Measurements from ENCODE around the gene SYT17.
A peak's percentile ranks its signal among the peaks of the same experiment; 100 is the strongest.

Gene SYT17

GRCh38 chr16:19223235-19224170 is 55.5 kb downstream of the SYT17 start:
- peak; percentile 23 for DNase-seq

- no peak for DNase-seq
These were observed 57.6 kb downstream of the SYT17 start for GRCh38 chr16:19225651-19226050.

DNA sequence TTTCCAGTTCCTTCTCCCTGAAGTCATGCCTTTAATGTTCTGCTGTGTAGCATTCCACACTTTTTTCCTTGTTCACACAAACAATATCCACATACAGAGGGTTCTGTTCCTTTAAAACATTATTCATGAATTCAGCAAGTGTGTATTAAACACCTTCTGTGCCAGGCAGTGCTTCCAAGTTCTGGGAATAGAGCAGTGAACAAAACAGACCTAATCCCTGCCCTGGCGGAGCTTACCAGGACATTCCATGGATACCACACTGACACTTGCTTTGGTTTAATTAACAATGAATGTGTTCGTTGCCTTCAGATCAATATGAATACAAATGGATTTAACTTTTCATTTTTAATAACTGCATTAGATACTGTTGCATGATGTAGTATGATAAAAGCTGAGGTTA is 59.6 kb downstream of the SYT17 start:
- DNase-seq, result peak; percentile 30

DNA sequence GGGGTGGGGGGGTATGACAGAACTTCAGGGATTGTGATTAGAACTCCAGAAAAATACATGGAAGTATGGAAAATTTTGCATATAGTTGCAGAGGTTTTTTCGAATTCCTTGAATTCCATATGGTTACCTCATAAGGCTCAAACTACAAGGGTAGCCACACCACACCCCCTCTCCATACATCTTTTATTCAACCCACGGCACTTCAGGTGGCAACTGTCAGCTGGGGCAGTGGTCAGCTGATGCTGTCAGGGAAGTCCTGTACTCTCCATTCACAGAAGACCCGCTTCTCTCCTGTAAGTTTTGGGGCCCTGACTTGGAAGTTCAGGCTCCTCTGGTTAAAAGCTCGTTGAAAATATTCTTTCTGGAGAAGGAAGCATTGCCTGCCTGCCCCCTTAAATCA is 60.0 kb downstream of the SYT17 start:
- peak; percentile 8 for DNase-seq

DNA sequence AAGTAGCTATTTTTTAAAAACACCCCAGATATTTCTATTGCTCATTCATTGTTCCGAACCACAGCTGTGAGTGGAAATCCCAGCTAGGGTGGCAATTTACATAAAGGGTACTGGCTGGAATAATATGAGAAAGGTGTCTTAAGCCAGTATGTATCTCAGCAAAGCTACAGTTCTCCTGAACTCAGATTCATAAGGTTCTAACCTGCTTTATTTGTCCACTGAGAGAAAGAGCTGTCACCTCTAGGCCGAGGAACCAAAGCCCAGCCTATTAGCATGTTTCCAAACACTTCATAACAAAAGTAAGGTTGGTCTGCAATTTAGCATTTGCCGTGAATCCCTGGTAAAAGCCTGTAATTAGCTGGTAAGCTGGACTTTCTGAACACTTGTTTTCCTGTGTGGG is 60.5 kb downstream of the SYT17 start:
- DNase-seq, result no peak

DNA sequence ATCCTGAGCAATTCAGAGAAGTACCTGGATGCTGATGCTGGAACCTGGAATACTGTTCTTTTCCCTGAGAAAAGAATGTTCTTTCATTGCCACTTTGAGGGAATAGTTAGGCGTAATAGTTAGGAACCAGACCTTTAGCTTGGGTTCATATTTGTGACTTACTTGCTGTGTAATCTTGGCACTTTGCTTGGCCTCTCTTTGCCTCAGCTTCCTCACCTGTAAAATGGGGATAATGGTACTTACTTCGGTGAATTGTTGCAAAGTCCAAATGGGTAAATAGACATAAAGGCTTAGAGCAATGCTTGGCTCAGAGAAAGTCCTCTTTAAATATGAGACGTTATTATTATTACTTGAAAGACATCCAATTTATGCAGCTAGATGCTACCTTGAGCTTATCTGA is 62.5 kb downstream of the SYT17 start:
- DNase-seq, result no peak

GRCh38 chr16:19231881-19232280 is 63.8 kb downstream of the SYT17 start:
- no peak for DNase-seq

DNA sequence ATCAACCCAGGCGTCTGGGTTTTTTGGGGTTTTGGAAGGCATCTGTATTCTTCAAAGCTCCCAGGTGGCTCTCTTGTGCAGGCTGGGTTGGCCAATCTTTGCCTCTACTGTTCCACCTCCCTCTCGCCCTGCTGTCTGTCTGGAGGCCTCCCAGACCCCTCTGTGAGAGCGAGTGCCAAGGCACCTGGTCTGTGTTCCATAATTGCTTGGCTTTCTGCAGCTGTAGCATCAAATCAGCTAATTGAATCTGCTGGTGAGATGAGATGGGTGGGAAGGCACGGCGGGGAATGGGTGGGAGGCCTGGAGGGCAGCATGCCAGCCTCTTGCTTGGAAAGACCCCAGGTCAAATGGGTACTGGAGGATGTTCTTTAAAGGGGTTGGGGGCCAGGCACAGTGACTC is 64.9 kb downstream of the SYT17 start:
- DNase-seq, result no peak

GRCh38 chr16:19235478-19235877 is 67.4 kb downstream of the SYT17 start:
- no peak for DNase-seq

DNA sequence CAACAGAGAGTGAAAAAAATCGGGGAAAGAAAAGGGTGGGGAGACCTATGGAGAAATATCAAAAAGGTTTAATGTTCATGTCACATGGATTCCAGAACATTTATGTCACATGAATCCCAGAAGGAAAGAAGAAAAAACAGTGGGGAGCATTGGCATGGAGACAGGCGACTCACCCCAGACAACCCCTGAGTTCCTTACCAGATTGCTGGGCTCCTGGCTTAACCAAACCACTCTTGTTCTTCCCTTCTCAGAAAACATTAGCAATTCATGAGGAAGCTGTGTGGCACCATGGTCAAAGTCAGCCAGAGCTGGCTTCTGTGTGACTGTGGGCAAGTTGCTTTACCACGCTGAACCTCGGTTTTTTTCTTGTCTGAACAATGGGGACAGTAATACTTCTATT is 67.8 kb downstream of the SYT17 start:
- no peak for DNase-seq

GRCh38 chr16:19236561-19237209 is 68.6 kb downstream of the SYT17 start:
- no peak for DNase-seq

GRCh38 chr16:19238406-19238805 is 70.4 kb downstream of the SYT17 start:
- DNase-seq, result no peak

- DNase-seq, result no peak
These were observed 71.6 kb downstream of the SYT17 start for GRCh38 chr16:19239511-19240155.

DNA sequence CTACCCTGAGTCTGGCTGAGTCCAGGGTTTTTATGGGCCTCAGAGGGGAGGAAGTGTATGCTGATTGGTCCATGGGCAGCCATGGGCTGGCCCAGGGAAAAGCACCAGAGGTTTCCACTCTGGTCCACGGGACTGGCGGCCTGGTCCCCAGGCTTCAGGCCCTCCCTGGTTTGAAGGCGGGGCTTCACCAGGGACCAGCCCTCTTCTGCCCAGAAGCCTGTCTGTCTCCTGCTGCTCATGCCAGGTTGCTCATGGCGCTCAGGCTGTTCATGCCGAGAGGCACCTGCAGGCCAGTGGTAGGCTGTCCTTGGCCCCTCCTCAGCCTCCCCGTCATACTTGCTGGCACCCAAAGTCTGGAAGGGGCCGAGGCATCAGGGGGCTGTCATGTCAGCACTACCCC is 72.5 kb downstream of the SYT17 start:
- no peak for DNase-seq

DNA sequence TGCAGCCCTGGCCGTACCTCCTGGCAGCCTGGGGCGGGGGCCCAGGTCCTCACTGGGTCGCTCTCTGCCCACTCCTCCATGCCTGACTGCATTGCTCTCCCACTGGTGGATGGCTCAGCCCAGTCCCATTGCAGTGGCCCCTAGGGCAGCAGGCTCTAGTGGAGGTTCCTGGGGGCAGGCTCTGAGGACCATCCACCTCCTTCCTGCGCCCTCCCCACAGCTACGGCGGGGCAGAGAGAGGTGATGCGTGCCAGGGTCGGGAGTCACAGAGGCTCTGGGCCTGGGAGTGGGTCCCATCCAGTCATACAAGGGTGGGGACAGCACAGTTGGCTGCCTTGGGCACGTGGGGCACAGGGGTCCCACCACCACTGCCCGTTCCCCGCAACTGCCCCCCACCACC is 73.5 kb downstream of the SYT17 start:
- no peak for DNase-seq

- no peak for DNase-seq
These were observed 74.1 kb downstream of the SYT17 start for GRCh38 chr16:19242186-19242585.

DNA sequence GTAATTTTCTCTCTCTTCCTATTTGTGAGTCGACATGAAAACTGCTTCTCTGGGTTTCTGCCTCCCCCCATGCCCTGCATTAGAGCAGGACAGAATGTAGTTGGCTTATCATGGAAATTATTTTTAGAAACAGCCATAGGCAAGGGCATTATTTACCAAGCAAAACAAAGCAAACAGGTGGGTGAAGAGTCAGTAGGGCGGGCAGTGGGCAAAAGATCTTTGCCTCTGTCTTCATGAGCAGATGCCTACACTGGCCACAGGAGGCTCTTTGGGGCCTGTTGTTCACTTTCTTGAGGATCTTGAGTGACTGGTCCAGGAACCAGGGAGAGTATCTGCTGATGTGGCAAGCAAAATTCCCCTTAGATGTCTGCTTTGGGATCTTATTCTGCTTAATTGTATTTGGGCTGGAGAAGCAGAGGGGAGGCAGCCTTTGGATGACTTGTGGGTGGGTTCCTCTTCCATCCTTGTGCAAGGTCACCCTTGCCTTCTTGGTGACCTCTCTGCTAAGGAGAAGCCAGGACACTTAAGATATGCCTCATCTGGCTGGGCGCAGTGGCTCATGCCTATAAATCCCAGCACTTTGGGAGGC is 75.0 kb downstream of the SYT17 start:
- no peak for DNase-seq

DNA sequence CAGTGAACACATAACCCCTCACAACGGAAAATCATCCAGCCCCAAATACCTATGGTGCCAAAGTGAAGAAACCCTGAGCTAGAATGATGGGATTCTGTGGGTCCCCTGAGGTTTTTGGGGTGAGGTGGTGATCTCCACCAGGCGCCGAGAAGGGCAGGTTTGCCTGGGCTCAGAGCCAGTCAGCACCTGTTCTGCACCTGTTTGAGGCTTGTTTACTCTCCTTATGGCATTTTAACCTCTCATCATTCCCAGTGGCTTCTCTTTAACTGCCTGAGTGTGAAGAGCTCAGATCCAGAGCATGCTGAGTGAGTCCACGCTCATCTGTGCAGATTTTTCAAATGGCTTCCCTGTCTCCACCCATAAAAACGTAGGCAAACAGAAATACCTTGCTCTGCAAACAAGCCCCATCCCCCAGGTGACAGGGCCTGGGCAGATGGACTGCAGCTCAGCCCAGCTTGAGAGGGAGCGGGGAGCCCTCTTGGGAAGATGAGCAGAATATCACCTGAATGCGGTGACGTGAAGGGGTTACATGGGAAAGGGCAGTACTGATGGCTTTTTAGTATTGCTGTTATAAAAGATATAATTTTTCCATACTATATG is 77.4 kb downstream of the SYT17 start:
- no peak for DNase-seq

DNA sequence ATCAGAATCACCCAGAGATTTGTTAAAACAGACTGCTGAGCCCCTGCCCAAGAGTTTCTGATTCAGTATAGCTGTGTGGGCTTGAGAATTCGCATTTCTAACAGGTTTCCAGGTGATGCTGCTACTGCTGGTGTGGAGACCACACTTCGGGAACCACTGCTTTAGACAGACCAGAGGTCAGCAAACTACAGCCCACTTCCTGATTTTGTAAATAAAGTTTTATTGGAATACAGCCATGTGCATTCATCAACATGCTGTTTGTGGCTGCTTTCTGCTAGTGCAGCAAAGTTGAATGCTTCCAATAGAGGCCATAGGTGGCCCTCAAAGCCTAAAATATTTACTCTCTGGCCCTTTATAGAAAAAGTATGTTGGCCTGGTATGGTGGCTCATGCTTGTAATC is 84.9 kb downstream of the SYT17 start:
- no peak for DNase-seq

DNA sequence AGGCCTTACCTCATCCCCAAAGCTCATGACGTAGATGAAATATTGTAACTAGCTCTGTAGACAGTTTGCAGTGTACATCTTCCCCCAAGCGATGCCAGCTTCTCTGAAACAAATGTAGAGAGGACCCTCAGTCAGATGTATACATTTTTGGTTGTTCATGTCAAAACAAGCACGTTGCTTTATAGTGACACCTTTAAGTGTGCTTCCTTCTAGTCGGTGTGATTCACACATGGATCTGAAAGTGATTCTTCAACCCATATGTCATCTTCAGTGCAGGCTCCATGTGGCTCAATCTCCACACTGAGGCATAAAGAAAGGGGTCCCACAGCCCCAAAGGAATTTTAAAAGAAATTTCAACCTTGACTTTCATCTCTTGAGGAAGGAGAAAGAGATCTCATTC is 86.6 kb downstream of the SYT17 start:
- DNase-seq, result no peak

DNA sequence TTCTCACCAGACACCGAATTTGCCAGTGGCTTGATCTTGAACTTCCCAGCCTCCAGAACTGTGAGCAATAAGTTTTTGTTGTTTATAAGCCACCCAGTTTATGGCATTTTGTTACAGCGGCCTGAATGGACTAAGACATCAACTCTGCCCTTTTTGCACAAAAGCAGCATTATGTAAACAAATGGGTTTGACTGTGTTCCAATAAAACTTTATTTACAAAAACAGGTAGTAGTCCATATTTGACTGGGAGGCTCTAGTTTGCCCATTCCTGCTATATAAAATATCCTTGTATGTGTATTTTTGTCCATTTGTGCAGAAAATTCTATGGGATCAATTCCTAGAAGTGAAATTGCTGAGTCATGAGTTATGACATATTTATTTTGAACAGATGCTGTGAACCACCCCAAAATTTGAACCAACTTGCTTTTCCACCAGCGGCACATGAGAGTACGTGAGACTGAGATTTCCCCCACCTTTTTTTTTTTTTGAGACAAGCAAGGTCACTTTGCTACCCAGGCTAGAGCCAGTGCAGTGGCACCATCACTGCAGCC is 96.2 kb downstream of the SYT17 start:
- DNase-seq, result no peak

GRCh38 chr16:19265380-19265930 is 97.4 kb downstream of the SYT17 start:
- peak; percentile 40 for DNase-seq
